HL-60/S4 treated with retinoic acid at 250 ng/mL for 4 days and 3 days (cell line): Measurements from ENCODE around the gene PTPA.
"Not testable (repeated sequence)": the region's sequence is repeated elsewhere in the genome, so short reads cannot be mapped to it uniquely, and the experiment has no call there.

Experiments
- in situ Hi-C: fragments of 300-500 bp; cut with MboI; formaldehyde crosslinking; loops from 2 replicates; pipeline ENCODE4 v1.7.0; 2022; ENCODE audit warnings: low sequenced_read_pairs

The PTPA gene

DNA sequence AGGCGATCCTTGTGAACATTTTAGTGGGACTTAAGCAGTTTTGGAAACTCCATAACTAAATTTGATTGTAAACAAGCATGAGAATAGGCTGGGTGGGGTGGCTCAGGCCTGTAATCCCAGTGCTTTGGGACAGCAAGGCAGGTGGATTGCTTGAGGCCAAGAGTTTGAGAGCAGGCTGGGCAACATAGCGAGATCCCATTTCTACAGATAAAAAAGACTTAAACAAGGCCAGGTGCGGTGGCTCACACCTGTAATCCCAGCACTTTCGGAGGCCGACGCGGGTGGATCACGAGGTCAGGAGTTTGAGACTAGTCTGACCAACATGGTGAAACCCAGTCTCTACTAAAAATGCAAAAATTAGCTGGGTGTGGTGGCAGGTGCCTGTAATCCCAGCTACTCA lies 78.8 kb downstream of the PTPA start:
- in situ Hi-C loops: not testable (repeated sequence)

DNA sequence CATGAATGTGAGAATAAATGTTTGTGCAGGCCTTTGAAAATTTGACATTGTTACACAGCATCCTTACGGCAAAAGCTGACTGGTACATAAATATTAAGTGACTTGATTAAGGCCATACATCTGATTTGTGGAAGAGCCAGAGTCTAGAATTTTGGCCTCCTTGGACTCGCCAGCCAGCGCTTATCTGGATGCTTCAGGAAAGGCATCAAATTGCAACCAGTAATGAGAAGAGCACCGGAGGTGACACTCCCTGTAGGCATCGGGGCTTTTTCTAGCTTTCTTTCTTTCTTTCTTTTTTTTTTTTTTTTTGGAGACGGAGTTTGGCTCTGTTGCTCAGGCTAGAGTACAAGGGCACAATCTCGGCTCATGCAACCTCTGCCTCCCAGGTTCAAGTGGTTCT lies 80.0 kb downstream of the PTPA start:
- in situ Hi-C loops: no loop called here

DNA sequence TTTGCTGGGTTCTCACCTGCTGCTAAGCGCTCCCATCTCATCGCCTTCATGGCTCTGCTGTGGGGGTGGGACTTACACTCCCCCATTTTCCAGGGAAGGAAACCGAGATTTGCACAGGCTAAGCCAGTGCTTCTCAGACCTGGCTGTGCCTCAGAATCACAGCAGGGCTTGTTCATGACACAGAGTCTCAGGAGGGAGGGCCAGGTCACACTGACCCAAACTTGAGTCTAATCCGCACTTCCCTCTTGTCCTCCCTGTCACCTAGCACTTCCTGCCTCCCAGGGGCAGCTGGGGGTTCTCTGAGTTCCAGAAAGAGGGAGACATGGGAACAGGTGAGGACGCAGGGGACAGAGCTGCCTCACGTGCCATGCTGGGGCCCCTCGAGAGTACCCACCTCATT lies 82.4 kb downstream of the PTPA start:
- in situ Hi-C loops: no loop called here

DNA sequence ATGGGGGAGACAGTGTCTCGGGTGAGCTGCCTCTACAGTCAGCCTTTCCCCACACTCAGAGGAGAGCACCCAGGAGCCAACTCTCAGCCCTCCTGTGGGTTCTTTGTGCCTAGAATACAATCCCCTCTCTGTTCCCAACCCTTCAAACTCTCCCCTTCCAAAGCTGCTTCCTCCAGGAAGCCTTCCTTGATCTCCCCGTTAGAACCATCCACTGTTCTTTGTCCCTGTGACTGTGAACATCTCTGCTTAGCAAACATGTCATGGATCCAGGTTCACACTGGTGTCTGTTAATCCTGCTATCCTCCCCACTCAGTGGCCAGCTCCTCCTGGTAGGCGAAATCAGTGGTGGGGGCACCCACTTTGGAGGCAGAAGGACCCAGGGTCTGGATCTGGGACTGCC lies 83.0 kb downstream of the PTPA start:
- in situ Hi-C loops: no loop called here

DNA sequence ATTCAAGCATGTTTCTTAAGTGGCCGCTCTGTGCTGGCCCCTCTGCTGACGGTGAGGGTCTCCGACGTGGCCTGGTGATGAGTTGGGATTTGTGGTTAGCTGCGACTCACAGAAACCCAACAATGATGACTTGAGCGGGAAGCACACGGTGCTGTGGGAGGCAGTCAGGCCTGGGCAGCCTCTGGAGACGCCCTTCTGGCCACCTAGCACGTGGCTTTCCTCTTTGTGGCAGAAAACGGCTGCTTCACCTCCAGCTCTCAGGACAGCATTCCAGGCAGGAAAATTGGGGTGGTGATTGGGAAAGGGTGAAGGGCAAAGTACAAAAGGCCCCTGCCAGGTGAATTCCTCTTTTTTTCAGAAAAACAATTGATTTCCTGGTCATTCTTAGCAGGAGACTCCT lies 84.4 kb downstream of the PTPA start:
- in situ Hi-C loops: no loop called here

DNA sequence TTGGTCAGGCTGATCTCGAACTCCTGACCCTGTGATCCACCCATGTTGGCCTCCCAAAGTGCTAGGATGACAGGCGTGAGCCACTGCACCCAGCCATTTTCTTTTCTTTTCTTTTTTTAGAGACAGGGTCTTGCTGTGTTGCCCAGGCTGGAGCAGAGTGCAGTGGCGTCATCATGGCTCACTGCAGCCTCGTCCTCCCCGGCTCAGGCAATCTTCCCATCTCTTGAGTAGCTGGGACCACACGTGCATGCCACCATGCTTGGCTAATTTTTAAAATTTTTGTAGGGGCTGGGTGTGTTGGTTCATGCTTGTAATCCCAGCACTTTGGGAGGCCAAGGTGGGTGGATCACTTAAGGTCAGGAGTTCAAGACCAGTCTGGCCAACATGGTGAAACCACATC lies 85.8 kb downstream of the PTPA start:
- in situ Hi-C loops: not testable (repeated sequence)

DNA sequence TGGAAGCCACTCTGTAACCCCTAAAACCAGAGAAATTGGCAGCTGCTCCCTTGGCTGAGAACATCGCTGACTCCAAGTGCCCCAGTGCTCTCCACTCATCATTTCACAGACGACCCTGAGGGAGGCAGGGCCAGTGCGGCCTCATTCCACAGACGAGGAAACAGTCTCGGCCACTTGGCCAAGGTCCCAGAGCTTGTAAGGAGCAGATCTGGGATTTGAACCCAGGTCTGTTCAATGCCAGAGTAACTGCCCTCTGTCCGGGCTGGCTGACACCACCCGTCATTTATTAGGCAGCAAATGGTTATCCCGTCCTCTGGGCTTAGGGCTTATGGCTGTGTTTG lies 86.7 kb downstream of the PTPA start:
- in situ Hi-C loops: no loop called here
